GM06990 (cell line): ENCODE data around the gene PDLIM7.

ENCODE experiments used
- DNase-seq: peaks from one replicate; pipeline ENCODE4 v3.0.0-alpha.2; 2011; ENCODE audit not compliant: insufficient read length; ENCODE audit errors: extremely low read depth
- H3K27me3 ChIP-seq: replicated peaks from 2 replicates; pipeline ENCODE4 v1.6.0; 2011; ENCODE audit warnings: low read length; ENCODE audit not compliant: control insufficient read depth, insufficient read depth
- H3K36me3 ChIP-seq: 2 replicates; pipeline ENCODE4 v1.5.1; 2011; ENCODE audit warnings: low read length; ENCODE audit not compliant: control insufficient read depth, insufficient read depth
- H3K4me3 ChIP-seq: replicated peaks from 2 replicates; pipeline ENCODE4 v1.5.1; 2011; ENCODE audit warnings: low read depth, mild to moderate bottlenecking, control low read depth, low read length
- CTCF ChIP-seq: IDR thresholded peaks from 2 replicates; pipeline ENCODE4 v1.5.1; 2011; ENCODE audit warnings: low read length, control low read depth, mild to moderate bottlenecking, inconsistent platforms; ENCODE audit not compliant: insufficient read depth, poor library complexity, severe bottlenecking

Gene PDLIM7

GRCh38 chr5:177528631-177529030 is 31.2 kb upstream of the PDLIM7 start:
- H3K4me3 ChIP-seq: no peak overlapping the region
- peaks cover 39% of the 10 kb centered on the region for H3K36me3 ChIP-seq
- TF ChIP-seq CTCF: no peak
- H3K27me3 ChIP-seq: no peaks in the 10 kb centered on the region
- DNase-seq: no peak

GRCh38 chr5:177527595-177527994 is 30.2 kb upstream of the PDLIM7 start:
- Histone ChIP-seq H3K36me3 (peaks cover 40% of the 10 kb centered on the region), H3K27me3 (no peaks in the 10 kb centered on the region), H3K4me3 (no peak overlapping the region)
- no peak for DNase-seq
- no peak for TF ChIP-seq CTCF

GRCh38 chr5:177526791-177527190 is 29.4 kb upstream of the PDLIM7 start:
- Histone ChIP-seq H3K36me3 (peaks cover 40% of the 10 kb centered on the region), H3K27me3 (no peaks in the 10 kb centered on the region), H3K4me3 (no peak overlapping the region)
- TF ChIP-seq CTCF: no peak
- no peak for DNase-seq

GRCh38 chr5:177526191-177526590 is 28.8 kb upstream of the PDLIM7 start:
- Histone ChIP-seq H3K36me3 (peaks cover 43% of the 10 kb centered on the region), H3K27me3 (no peaks in the 10 kb centered on the region), H3K4me3 (no peak overlapping the region)
- DNase-seq: no peak
- TF ChIP-seq CTCF: no peak

- Histone ChIP-seq H3K4me3 (no peak overlapping the region), H3K36me3 (peaks cover 51% of the 10 kb centered on the region), H3K27me3 (no peaks in the 10 kb centered on the region)
- TF ChIP-seq CTCF: no peak
- no peak for DNase-seq
These were observed 27.7 kb upstream of the PDLIM7 start for GRCh38 chr5:177524941-177525655.

GRCh38 chr5:177524539-177524900 is 27.1 kb upstream of the PDLIM7 start:
- no peak for TF ChIP-seq CTCF
- H3K27me3 ChIP-seq: no peaks in the 10 kb centered on the region
- no peak overlapping the region for H3K4me3 ChIP-seq
- peaks cover 52% of the 10 kb centered on the region for H3K36me3 ChIP-seq
- DNase-seq: no peak
